Prostate gland (tissue), 2 donors: Measurements from ENCODE around the gene SUMO2. TPM values are rescaled to one million over a fixed set of nuclear protein-coding genes. Genes with fewer than 3 reads are reported as not detected.
"Not testable (repeated sequence)": the region's sequence is repeated elsewhere in the genome, so short reads cannot be mapped to it uniquely, and the experiment has no call there.

ENCODE experiments used
- DNase-seq: peaks from one replicate; pipeline ENCODE4 v3.0.0-alpha.2; 2019; ENCODE audit warnings: low spot score
- H3K27ac ChIP-seq, 2 donors: fragments of 200-600 bp; sonication (generic); 2 replicates each; pipeline ENCODE4 v1.5.1; 2017 to 2019
- H3K27me3 ChIP-seq: fragments of 200-600 bp; sonication (generic); replicated peaks from 2 replicates; pipeline ENCODE4 v1.5.1; 2019; ENCODE audit not compliant: insufficient read depth
- H3K36me3 ChIP-seq, 2 donors: fragments of 200-600 bp; sonication (generic); 1 replicate in 1 of 2; 2 replicates in 1 of 2; pipeline versions ENCODE4 v1.5.1 to v1.8.1; 2017 to 2019
- H3K4me1 ChIP-seq: fragments of 200-600 bp; sonication (generic); replicated peaks from 2 replicates; pipeline ENCODE4 v1.5.1; 2019
- H3K4me3 ChIP-seq, 2 donors: fragments of 200-600 bp; sonication (generic); 2 replicates each; pipeline ENCODE4 v1.5.1; 2017 to 2019
- H3K9me3 ChIP-seq: fragments of 200-600 bp; sonication (generic); 2 replicates; pipeline ENCODE4 v1.5.1; 2017
- CTCF ChIP-seq, 4 experiments: fragments of 200-600 bp in 2 of 4; fragments of 450-650 bp in 2 of 4; sonication (generic) in 2 of 4; IDR thresholded peaks; 1 replicate in 3 of 4; 2 replicates in 1 of 4; pipeline ENCODE4 v1.5.1; 2016 to 2019; ENCODE audit warnings: antibody characterized with exemption in 4 of 4, mild to moderate bottlenecking in 2 of 4, moderate library complexity in 2 of 4
- POLR2A ChIP-seq: fragments of 450-650 bp; IDR thresholded peaks from one replicate; pipeline ENCODE4 v1.6.1; 2016; ENCODE audit warnings: antibody characterized with exemption, mild to moderate bottlenecking
- POLR2AphosphoS5 ChIP-seq: sonication (generic); formaldehyde crosslinking; IDR thresholded peaks from one replicate; pipeline ENCODE4 v1.6.1; 2017; ENCODE audit warnings: antibody characterized with exemption
- WGBS: methylation state at CpG from one replicate; pipeline ENCODE4 v1.1.5; 2018; 5-methylcytosine and 5-hydroxymethylcytosine counted together
- intact Hi-C: fragments of 100-400 bp; cut with DNase I; formaldehyde crosslinking; loops from one replicate; pipeline ENCODE4 v1.14.2; 2022
- total RNA-seq, 2 donors: library from RNA; depleted of rRNA; stranded (reverse); fragments of >200 nt; gene quantifications; one replicate each; pipeline ENCODE4 v1.1.0, GENCODE V29; 2016

Gene SUMO2
- total RNA-seq, 2 donors from 2014 or later = 79.7 to 97.2 TPM

- Histone ChIP-seq H3K9me3 (no peaks in the 10 kb centered on the region), H3K4me1 (no peaks in the 10 kb centered on the region), H3K27me3 (no peaks in the 10 kb centered on the region), H3K27ac (no peak overlapping the region), H3K4me3 (no peak overlapping the region), H3K36me3 (peaks cover 0 to 3% of the 10 kb centered on the region in 2 donors)
- TF ChIP-seq POLR2A = no peak
- TF ChIP-seq CTCF (IDR thresholded peaks at IDR 0.05) = no peak
- no peak for TF ChIP-seq POLR2AphosphoS5
- WGBS = 67% methylated on average over 13 of the region's 13 CpGs
- intact Hi-C loops = no loop called here
- DNase-seq = no peak
Observed at GRCh38 chr17:75142236-75142971, 40.4 kb downstream of the SUMO2 start.

- intact Hi-C loops = no loop called here
- no peaks in the 10 kb centered on the region for H3K4me1 ChIP-seq
- no peak for DNase-seq
- WGBS = 89% methylated on average over 5 of the region's 5 CpGs
- no peak overlapping the region for H3K27ac ChIP-seq
- no peaks in the 10 kb centered on the region for H3K27me3 ChIP-seq
- no peaks in the 10 kb centered on the region for H3K36me3 ChIP-seq
- TF ChIP-seq POLR2A = no peak
- no peak for TF ChIP-seq POLR2AphosphoS5
- no peak for TF ChIP-seq CTCF (IDR thresholded peaks at IDR 0.05)
- H3K4me3 ChIP-seq = no peak overlapping the region
- H3K9me3 ChIP-seq = no peaks in the 10 kb centered on the region
Observed at GRCh38 chr17:75138519-75138918, 44.2 kb downstream of the SUMO2 start.

GRCh38 chr17:75137762-75138161 is 45.0 kb downstream of the SUMO2 start:
- DNase-seq, H3K9me3 ChIP-seq, H3K4me1 ChIP-seq, H3K27ac ChIP-seq, intact Hi-C loops, H3K36me3 ChIP-seq, H3K27me3 ChIP-seq, H3K4me3 ChIP-seq: not testable (repeated sequence)
- WGBS = 97% methylated on average over 9 of the region's 9 CpGs

- H3K27ac ChIP-seq = peak overlapping the region; percentile 48 to 58
Observed at GRCh38 chr17:75135946-75136345, 46.8 kb downstream of the SUMO2 start.

GRCh38 chr17:75135452-75135851 is 47.3 kb downstream of the SUMO2 start:
- intact Hi-C loops = no loop called here
- no peaks in the 10 kb centered on the region for H3K36me3 ChIP-seq
- no peaks in the 10 kb centered on the region for H3K27me3 ChIP-seq
- peak overlapping the region; percentile 48 to 58 for H3K27ac ChIP-seq
- 55% methylated on average over 5 of the region's 5 CpGs for WGBS
- TF ChIP-seq CTCF (IDR thresholded peaks at IDR 0.05) (no peak), POLR2AphosphoS5 (no peak), POLR2A (no peak)
- H3K4me3 ChIP-seq = no peak overlapping the region
- H3K4me1 ChIP-seq = no peaks in the 10 kb centered on the region
- no peaks in the 10 kb centered on the region for H3K9me3 ChIP-seq
- DNase-seq = no peak

More at GRCh38 chr17:75135946-75136345, 46.8 kb downstream of the SUMO2 start:
- no peaks in the 10 kb centered on the region for H3K36me3 ChIP-seq
- no peaks in the 10 kb centered on the region for H3K4me1 ChIP-seq
- no peak for DNase-seq
- WGBS = 50% methylated on average over 8 of the region's 8 CpGs
- no peaks in the 10 kb centered on the region for H3K9me3 ChIP-seq
- intact Hi-C loops = no loop called here
- H3K27me3 ChIP-seq = no peaks in the 10 kb centered on the region
- H3K4me3 ChIP-seq = no peak overlapping the region
- TF ChIP-seq POLR2A = no peak
- TF ChIP-seq CTCF (IDR thresholded peaks at IDR 0.05) = peak in 1 of 4 experiments; percentile 32

GRCh38 chr17:75133607-75134347 is 49.0 kb downstream of the SUMO2 start:
- H3K4me1 ChIP-seq, DNase-seq, H3K4me3 ChIP-seq, intact Hi-C loops, H3K36me3 ChIP-seq, H3K27me3 ChIP-seq, H3K9me3 ChIP-seq: not testable (repeated sequence)
- WGBS = 74% methylated on average over 14 of the region's 14 CpGs
- H3K27ac ChIP-seq = peak overlapping the region; percentile 48 to 88
